ENCODE measurements around the gene ARAP2.

DNA sequence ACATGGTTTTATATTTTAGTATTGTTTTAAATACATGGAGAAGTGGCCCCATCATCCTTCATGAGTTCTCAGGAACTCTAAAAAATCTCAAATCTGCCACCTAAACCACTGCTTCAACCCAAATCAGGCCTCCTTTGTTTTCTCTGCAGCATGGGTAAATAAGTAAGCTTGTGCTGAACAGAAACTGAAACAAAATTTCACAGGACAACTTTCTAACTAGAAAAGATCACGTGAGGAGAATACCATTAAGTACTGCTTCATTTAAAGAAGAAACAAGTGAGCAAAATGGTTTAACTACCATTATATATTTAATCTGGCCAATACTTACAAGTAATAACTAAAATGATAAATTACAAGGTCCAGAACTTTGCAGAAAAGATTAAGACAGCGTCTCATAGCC, 2.5 kb downstream of the ARAP2 start:
- TF ChIP-seq, protein P1, sequence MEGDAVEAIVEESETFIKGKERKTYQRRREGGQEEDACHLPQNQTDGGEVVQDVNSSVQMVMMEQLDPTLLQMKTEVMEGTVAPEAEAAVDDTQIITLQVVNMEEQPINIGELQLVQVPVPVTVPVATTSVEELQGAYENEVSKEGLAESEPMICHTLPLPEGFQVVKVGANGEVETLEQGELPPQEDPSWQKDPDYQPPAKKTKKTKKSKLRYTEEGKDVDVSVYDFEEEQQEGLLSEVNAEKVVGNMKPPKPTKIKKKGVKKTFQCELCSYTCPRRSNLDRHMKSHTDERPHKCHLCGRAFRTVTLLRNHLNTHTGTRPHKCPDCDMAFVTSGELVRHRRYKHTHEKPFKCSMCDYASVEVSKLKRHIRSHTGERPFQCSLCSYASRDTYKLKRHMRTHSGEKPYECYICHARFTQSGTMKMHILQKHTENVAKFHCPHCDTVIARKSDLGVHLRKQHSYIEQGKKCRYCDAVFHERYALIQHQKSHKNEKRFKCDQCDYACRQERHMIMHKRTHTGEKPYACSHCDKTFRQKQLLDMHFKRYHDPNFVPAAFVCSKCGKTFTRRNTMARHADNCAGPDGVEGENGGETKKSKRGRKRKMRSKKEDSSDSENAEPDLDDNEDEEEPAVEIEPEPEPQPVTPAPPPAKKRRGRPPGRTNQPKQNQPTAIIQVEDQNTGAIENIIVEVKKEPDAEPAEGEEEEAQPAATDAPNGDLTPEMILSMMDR (conservative IDR thresholded peaks at IDR 0.05): no peak
- no peak for TF ChIP-seq EZH2 (IDR thresholded peaks at IDR 0.05; ENCODE audit: low read depth)

All from PC-9 (cell line).